Osteoblast (primary cell): ENCODE data around the gene FXYD2. TPM values are rescaled to one million over a fixed set of nuclear protein-coding genes. Genes with fewer than 3 reads are reported as not detected.

Experiments used
- DNase-seq: peaks from one replicate; pipeline ENCODE4 v3.0.0; 2011; ENCODE audit warnings: low spot score, mixed read lengths; ENCODE audit not compliant: insufficient read length; ENCODE audit errors: missing footprints
- H2AFZ ChIP-seq: 2 replicates; pipeline ENCODE4 v1.6.0; 2011; ENCODE audit warnings: mild to moderate bottlenecking, low read length
- H3K27ac ChIP-seq: 2 replicates; pipeline ENCODE4 v1.5.1; 2011; ENCODE audit warnings: mild to moderate bottlenecking, low read depth, low read length, moderate library complexity
- H3K27me3 ChIP-seq: 2 replicates; pipeline ENCODE4 v1.6.0; 2012; ENCODE audit warnings: mild to moderate bottlenecking, control low read depth, inconsistent platforms, low read length, moderate library complexity; ENCODE audit not compliant: insufficient read depth
- H3K36me3 ChIP-seq: 2 replicates; pipeline ENCODE4 v1.5.1; 2011; ENCODE audit warnings: mild to moderate bottlenecking, low read length, control low read depth, moderate library complexity; ENCODE audit not compliant: insufficient read depth
- H3K4me1 ChIP-seq: 2 replicates; pipeline ENCODE4 v1.5.1; 2011; ENCODE audit warnings: mild to moderate bottlenecking, low read length, control low read depth, moderate library complexity; ENCODE audit not compliant: insufficient read depth
- H3K4me2 ChIP-seq: 2 replicates; pipeline ENCODE4 v1.6.0; 2011; ENCODE audit warnings: mild to moderate bottlenecking, low read length; ENCODE audit not compliant: insufficient read depth
- H3K4me3 ChIP-seq: fragments of 200-600 bp; sonication (generic); 3 replicates; pipeline ENCODE4 v1.5.1; 2012; ENCODE audit warnings: mild to moderate bottlenecking, low read length, inconsistent platforms; ENCODE audit not compliant: insufficient read depth
- H3K79me2 ChIP-seq: 2 replicates; pipeline ENCODE4 v1.6.0; 2012; ENCODE audit warnings: mild to moderate bottlenecking, low read length, control low read depth, inconsistent platforms; ENCODE audit not compliant: insufficient read depth
- H3K9me3 ChIP-seq: 2 replicates; pipeline ENCODE4 v1.5.1; 2011; ENCODE audit warnings: low read depth, low read length, control low read depth
- H4K20me1 ChIP-seq: 2 replicates; pipeline ENCODE4 v1.6.0; 2012; ENCODE audit warnings: mild to moderate bottlenecking, low read length, control low read depth; ENCODE audit not compliant: insufficient read depth
- CTCF ChIP-seq: IDR thresholded peaks from 2 replicates; pipeline ENCODE4 v1.5.1; 2011; ENCODE audit warnings: mild to moderate bottlenecking, low read depth, low read length, moderate library complexity; ENCODE audit errors: extremely low read depth
- total RNA-seq: library from RNA; depleted of rRNA; stranded (reverse); fragments of >200 nt; gene quantifications from 2 replicates; pipeline ENCODE4 v1.2.3, GENCODE V29; 2012

The FXYD2 gene
- total RNA-seq, 1 donor = not detected

DNA sequence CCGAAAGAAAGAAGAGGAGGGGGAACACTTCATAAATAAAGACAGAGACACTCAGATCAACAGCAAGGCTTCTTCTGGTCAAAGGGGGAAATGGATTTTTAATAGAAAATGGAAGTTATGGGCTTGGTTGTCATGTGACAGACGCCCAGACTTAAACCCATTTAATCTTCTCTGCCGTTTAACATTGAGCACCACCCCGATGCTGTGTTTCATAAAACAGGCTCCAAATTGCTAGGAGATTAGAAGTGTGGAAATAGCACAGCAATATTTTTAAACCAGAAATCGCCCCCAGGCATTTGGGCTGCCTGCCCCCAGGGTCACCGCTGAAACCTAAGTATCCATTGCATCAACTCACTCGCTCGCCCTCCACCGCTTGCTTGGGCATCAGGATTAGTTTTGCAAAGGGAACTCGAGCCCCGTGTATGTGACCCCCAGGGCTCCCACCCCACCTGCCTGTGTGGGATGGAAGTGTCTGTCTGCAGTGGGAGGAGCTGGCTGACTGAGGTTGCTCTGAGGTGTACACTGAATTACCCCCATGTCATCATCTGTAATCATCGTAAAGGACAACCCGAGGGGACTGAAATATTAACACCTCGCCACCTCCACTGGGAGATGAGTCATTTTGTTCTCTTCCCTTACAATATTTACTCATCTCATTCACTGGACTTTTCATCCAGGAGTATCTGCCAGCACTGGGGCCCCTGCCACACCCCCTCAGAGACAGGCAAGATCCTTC lies 38.2 kb downstream of the FXYD2 start:
- H3K4me3 ChIP-seq = no peak overlapping the region
- no peak for TF ChIP-seq CTCF
- H3K27ac ChIP-seq = no peak overlapping the region
- no peaks in the 10 kb centered on the region for H3K9me3 ChIP-seq
- peaks cover 11% of the 10 kb centered on the region for H3K27me3 ChIP-seq
- H4K20me1 ChIP-seq = no peaks in the 10 kb centered on the region
- H3K79me2 ChIP-seq = no peaks in the 10 kb centered on the region
- H3K36me3 ChIP-seq = no peaks in the 10 kb centered on the region
- no peak overlapping the region for H3K4me2 ChIP-seq
- no peak overlapping the region for H2AFZ ChIP-seq
- H3K4me1 ChIP-seq = no peaks in the 10 kb centered on the region
- no peak for DNase-seq

GRCh38 chr11:117782101-117782500 lies 42.4 kb downstream of the FXYD2 start:
- Histone ChIP-seq H3K27ac (no peak overlapping the region), H3K4me1 (no peaks in the 10 kb centered on the region), H3K4me2 (no peak overlapping the region), H4K20me1 (no peaks in the 10 kb centered on the region), H3K4me3 (no peak overlapping the region), H3K9me3 (no peaks in the 10 kb centered on the region), H2AFZ (no peak overlapping the region), H3K79me2 (no peaks in the 10 kb centered on the region), H3K27me3 (peaks cover 14% of the 10 kb centered on the region), H3K36me3 (no peaks in the 10 kb centered on the region)
- DNase-seq = no peak
- no peak for TF ChIP-seq CTCF

- Histone ChIP-seq H4K20me1 (no peaks in the 10 kb centered on the region), H3K4me1 (no peaks in the 10 kb centered on the region), H3K79me2 (no peaks in the 10 kb centered on the region), H3K27me3 (peaks cover 14% of the 10 kb centered on the region), H3K4me3 (no peak overlapping the region), H2AFZ (no peak overlapping the region), H3K36me3 (no peaks in the 10 kb centered on the region), H3K4me2 (no peak overlapping the region), H3K27ac (no peak overlapping the region), H3K9me3 (no peaks in the 10 kb centered on the region)
- DNase-seq = no peak
- TF ChIP-seq CTCF = no peak
These were observed 42.9 kb downstream of the FXYD2 start for GRCh38 chr11:117781627-117782026.

GRCh38 chr11:117780456-117780855 lies 44.1 kb downstream of the FXYD2 start:
- no peak for DNase-seq
- peaks cover 10% of the 10 kb centered on the region for H3K27me3 ChIP-seq
- H3K4me2 ChIP-seq = no peak overlapping the region

More at GRCh38 chr11:117780456-117780855, 44.1 kb downstream of the FXYD2 start:
- H2AFZ ChIP-seq = no peak overlapping the region
- no peaks in the 10 kb centered on the region for H4K20me1 ChIP-seq
- no peak for TF ChIP-seq CTCF
- no peaks in the 10 kb centered on the region for H3K4me1 ChIP-seq
- no peak overlapping the region for H3K27ac ChIP-seq
- H3K9me3 ChIP-seq = no peaks in the 10 kb centered on the region
- no peaks in the 10 kb centered on the region for H3K79me2 ChIP-seq
- H3K4me3 ChIP-seq = no peak overlapping the region
- H3K36me3 ChIP-seq = no peaks in the 10 kb centered on the region
